Endothelial cell of umbilical vein (primary cell): Measurements from ENCODE around the gene IRF2BP2.

Source experiments
- CTCF ChIP-seq, 2 donors: IDR thresholded peaks; 1 replicate in 1 of 2; 2 replicates in 1 of 2; pipeline ENCODE4 v1.5.1; 2011; ENCODE audit warnings: low read length in 2 of 2, mild to moderate bottlenecking in 2 of 2, moderate library complexity in 2 of 2, control low read depth in 1 of 2, inconsistent platforms in 1 of 2, low read depth in 1 of 2; ENCODE audit not compliant: insufficient read depth in 1 of 2; ENCODE audit errors: extremely low read depth in 1 of 2
- EZH2 ChIP-seq: IDR thresholded peaks from 2 replicates; pipeline ENCODE4 v1.6.1; 2012; ENCODE audit warnings: borderline replicate concordance, low read depth, mild to moderate bottlenecking, moderate library complexity, low read length, inconsistent platforms; ENCODE audit not compliant: severe bottlenecking
- GATA2 ChIP-seq: IDR thresholded peaks from 2 replicates; pipeline ENCODE4 v1.7.0; 2011; ENCODE audit warnings: low read depth, mild to moderate bottlenecking, moderate library complexity, mixed read lengths, low read length; ENCODE audit not compliant: insufficient read length, insufficient read depth
- MAX ChIP-seq: IDR thresholded peaks from 2 replicates; pipeline ENCODE4 v1.6.1; 2011; ENCODE audit not compliant: insufficient read depth, insufficient read length
- MYC ChIP-seq: IDR thresholded peaks from one replicate; pipeline ENCODE4 v1.6.1; 2011; ENCODE audit warnings: mild to moderate bottlenecking, low read depth, low read length
- POLR2A ChIP-seq: IDR thresholded peaks from 2 replicates; pipeline ENCODE4 v1.6.1; 2012; ENCODE audit warnings: low read depth, mild to moderate bottlenecking, control low read depth, low read length

GRCh38 chr1:234591131-234591530 is 18.8 kb downstream of the IRF2BP2 start:
- TF ChIP-seq CTCF (IDR thresholded peaks at IDR 0.05; ENCODE audit: extremely low read depth in 1 of 2, insufficient read depth in 1 of 2, low read depth in 1 of 2, low read length in 2 of 2) (no peak), MYC (no peak), EZH2 (no peak), MAX (no peak), POLR2A (no peak), GATA2 (no peak)
